Prostate gland (tissue), 2 donors: Measurements from ENCODE around the gene CALHM3. TPM values are rescaled to one million over a fixed set of nuclear protein-coding genes. Genes with fewer than 3 reads are reported as not detected.

Source experiments
- DNase-seq: peaks from one replicate; pipeline ENCODE4 v3.0.0-alpha.2; 2019; ENCODE audit warnings: low spot score
- H3K27ac ChIP-seq, 2 donors: fragments of 200-600 bp; sonication (generic); 2 replicates each; pipeline ENCODE4 v1.5.1; 2017 to 2019
- H3K27me3 ChIP-seq: fragments of 200-600 bp; sonication (generic); replicated peaks from 2 replicates; pipeline ENCODE4 v1.5.1; 2019; ENCODE audit not compliant: insufficient read depth
- H3K36me3 ChIP-seq, 2 donors: fragments of 200-600 bp; sonication (generic); 1 replicate in 1 of 2; 2 replicates in 1 of 2; pipeline versions ENCODE4 v1.5.1 to v1.8.1; 2017 to 2019
- H3K4me1 ChIP-seq: fragments of 200-600 bp; sonication (generic); replicated peaks from 2 replicates; pipeline ENCODE4 v1.5.1; 2019
- H3K4me3 ChIP-seq, 2 donors: fragments of 200-600 bp; sonication (generic); 2 replicates each; pipeline ENCODE4 v1.5.1; 2017 to 2019
- H3K9me3 ChIP-seq: fragments of 200-600 bp; sonication (generic); 2 replicates; pipeline ENCODE4 v1.5.1; 2017
- POLR2A ChIP-seq: fragments of 450-650 bp; IDR thresholded peaks from one replicate; pipeline ENCODE4 v1.6.1; 2016; ENCODE audit warnings: antibody characterized with exemption, mild to moderate bottlenecking
- POLR2AphosphoS5 ChIP-seq: sonication (generic); formaldehyde crosslinking; IDR thresholded peaks from one replicate; pipeline ENCODE4 v1.6.1; 2017; ENCODE audit warnings: antibody characterized with exemption
- WGBS: methylation state at CpG from one replicate; pipeline ENCODE4 v1.1.5; 2018; 5-methylcytosine and 5-hydroxymethylcytosine counted together
- intact Hi-C: fragments of 100-400 bp; cut with DNase I; formaldehyde crosslinking; loops from one replicate; pipeline ENCODE4 v1.14.2; 2022
- total RNA-seq, 2 donors: library from RNA; depleted of rRNA; stranded (reverse); fragments of >200 nt; gene quantifications; one replicate each; pipeline ENCODE4 v1.1.0, GENCODE V29; 2016
- TF ChIP-seq, protein P1 (sequence below), 4 experiments: fragments of 200-600 bp in 2 of 4; fragments of 450-650 bp in 2 of 4; sonication (generic) in 2 of 4; IDR thresholded peaks; 1 replicate in 3 of 4; 2 replicates in 1 of 4; pipeline ENCODE4 v1.5.1; 2016 to 2019; ENCODE audit warnings: antibody characterized with exemption in 4 of 4, mild to moderate bottlenecking in 2 of 4, moderate library complexity in 2 of 4

CALHM3 gene
- total RNA-seq, 2 donors from 2014 or later, result 0.51 TPM; not detected in 1

DNA sequence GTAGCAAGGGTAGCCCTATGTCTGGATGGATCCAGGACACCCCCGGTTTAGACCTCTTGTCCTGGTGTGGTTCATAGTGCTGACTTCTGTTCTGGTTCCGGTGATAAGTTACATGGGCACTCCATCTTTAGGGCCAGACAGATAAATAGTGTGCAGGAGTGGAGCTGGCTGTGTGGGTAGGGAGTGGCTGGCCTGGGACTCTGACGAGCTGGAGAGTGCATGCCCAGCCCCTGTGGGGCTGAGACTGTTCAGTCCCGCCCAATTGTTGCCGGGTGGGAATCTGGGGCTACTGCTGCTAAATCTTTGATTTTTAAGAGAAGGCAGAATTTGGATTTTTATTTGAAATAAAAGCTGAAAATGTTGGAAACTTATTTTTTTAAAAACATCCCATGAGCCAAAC, 55.3 kb downstream of the CALHM3 start:
- Histone ChIP-seq H3K27ac (no peak overlapping the region), H3K27me3 (no peaks in the 10 kb centered on the region), H3K9me3 (no peaks in the 10 kb centered on the region), H3K4me3 (no peak overlapping the region), H3K36me3 (peaks cover 8 to 31% of the 10 kb centered on the region in 2 donors), H3K4me1 (no peaks in the 10 kb centered on the region)
- TF ChIP-seq, protein P1, sequence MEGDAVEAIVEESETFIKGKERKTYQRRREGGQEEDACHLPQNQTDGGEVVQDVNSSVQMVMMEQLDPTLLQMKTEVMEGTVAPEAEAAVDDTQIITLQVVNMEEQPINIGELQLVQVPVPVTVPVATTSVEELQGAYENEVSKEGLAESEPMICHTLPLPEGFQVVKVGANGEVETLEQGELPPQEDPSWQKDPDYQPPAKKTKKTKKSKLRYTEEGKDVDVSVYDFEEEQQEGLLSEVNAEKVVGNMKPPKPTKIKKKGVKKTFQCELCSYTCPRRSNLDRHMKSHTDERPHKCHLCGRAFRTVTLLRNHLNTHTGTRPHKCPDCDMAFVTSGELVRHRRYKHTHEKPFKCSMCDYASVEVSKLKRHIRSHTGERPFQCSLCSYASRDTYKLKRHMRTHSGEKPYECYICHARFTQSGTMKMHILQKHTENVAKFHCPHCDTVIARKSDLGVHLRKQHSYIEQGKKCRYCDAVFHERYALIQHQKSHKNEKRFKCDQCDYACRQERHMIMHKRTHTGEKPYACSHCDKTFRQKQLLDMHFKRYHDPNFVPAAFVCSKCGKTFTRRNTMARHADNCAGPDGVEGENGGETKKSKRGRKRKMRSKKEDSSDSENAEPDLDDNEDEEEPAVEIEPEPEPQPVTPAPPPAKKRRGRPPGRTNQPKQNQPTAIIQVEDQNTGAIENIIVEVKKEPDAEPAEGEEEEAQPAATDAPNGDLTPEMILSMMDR (IDR thresholded peaks at IDR 0.05), result no peak
- TF ChIP-seq POLR2AphosphoS5 (no peak), POLR2A (no peak)
- intact Hi-C loops, result no loop called here
- DNase-seq, result no peak
- WGBS, result 86% methylated on average over 5 of the region's 5 CpGs

Other genes starting within 250 kb of the CALHM3 start
- not detected for gene RPEL1, start 233.4 kb downstream of the CALHM3 start, total RNA-seq
- 1 to 10 TPM in 1 of 2 donors, under 1 TPM in 1; 0.14 to 2.0 TPM for gene INA, start 202.1 kb downstream of the CALHM3 start, total RNA-seq
- gene PCGF6, start 128.1 kb downstream of the CALHM3 start, total RNA-seq, result 10 to 100 TPM; 11.4 to 12.4 TPM
- 10 to 100 TPM in 1 of 2 donors, 1 to 10 TPM in 1; 3.7 to 16.0 TPM for gene TAF5, start 111.3 kb downstream of the CALHM3 start, total RNA-seq
- 100 to 1,000 TPM; 206 to 234 TPM for gene ATP5MK, start 82.8 kb downstream of the CALHM3 start, total RNA-seq
- gene PDCD11, start 82.6 kb downstream of the CALHM3 start, total RNA-seq, result 10 to 100 TPM; 13.3 to 33.8 TPM
- 10 to 100 TPM; 11.7 to 82.8 TPM for gene CALHM2, start 26.9 kb downstream of the CALHM3 start, total RNA-seq
- gene CALHM1, start 20.3 kb downstream of the CALHM3 start, total RNA-seq, result not detected
- gene NEURL1, start 14.5 kb upstream of the CALHM3 start, total RNA-seq, result 10 to 100 TPM in 1 of 2 donors, under 1 TPM in 1; 0.96 to 10.5 TPM